GM12875 (cell line): ENCODE results near the gene ZNF566.

Source experiments
- H3K4me3 ChIP-seq: one replicate; pipeline ENCODE4 v1.5.1; 2011; ENCODE audit warnings: low read depth, low read length, control low read depth
- TF ChIP-seq, protein P1 (sequence below): IDR thresholded peaks from 2 replicates; pipeline ENCODE4 v1.5.1; 2011; ENCODE audit warnings: low read depth, mild to moderate bottlenecking, control low read depth, inconsistent platforms, low read length, moderate library complexity, borderline replicate concordance; ENCODE audit not compliant: insufficient read depth

ZNF566 gene

DNA sequence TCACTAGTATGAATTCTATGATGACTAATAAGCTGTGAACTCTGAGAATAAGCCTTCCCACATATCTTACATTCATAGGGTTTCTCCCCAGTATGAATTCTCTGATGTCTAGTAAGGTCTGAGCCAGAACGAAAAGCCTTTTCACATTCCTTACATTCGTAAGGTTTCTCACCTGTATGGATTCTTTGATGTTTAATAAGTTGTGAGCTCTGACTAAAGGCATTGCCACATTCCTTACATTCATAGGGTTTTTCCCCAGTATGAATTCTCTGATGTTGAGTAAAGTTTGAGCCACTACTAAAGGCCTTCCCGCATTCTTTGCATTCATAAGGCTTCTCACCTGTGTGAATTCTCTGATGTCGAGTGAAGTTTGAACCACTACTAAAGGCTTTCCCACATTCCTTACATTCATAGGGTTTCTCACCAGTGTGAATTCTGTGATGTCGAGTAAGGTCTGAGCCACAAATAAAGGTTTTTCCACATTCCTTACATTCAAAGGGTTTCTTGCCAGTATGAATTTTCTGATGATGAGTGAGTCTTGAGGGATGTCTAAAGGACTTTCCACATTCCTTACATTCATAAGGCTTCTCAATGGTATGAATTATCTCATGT is 40.2 kb downstream of the ZNF566 start:
- TF ChIP-seq, protein P1, sequence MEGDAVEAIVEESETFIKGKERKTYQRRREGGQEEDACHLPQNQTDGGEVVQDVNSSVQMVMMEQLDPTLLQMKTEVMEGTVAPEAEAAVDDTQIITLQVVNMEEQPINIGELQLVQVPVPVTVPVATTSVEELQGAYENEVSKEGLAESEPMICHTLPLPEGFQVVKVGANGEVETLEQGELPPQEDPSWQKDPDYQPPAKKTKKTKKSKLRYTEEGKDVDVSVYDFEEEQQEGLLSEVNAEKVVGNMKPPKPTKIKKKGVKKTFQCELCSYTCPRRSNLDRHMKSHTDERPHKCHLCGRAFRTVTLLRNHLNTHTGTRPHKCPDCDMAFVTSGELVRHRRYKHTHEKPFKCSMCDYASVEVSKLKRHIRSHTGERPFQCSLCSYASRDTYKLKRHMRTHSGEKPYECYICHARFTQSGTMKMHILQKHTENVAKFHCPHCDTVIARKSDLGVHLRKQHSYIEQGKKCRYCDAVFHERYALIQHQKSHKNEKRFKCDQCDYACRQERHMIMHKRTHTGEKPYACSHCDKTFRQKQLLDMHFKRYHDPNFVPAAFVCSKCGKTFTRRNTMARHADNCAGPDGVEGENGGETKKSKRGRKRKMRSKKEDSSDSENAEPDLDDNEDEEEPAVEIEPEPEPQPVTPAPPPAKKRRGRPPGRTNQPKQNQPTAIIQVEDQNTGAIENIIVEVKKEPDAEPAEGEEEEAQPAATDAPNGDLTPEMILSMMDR: no peak
- no peak overlapping the region for H3K4me3 ChIP-seq

- TF ChIP-seq, protein P1: no peak
- H3K4me3 ChIP-seq: no peak overlapping the region
These were observed 48.0 kb downstream of the ZNF566 start for GRCh38 chr19:36441339-36441738.

DNA sequence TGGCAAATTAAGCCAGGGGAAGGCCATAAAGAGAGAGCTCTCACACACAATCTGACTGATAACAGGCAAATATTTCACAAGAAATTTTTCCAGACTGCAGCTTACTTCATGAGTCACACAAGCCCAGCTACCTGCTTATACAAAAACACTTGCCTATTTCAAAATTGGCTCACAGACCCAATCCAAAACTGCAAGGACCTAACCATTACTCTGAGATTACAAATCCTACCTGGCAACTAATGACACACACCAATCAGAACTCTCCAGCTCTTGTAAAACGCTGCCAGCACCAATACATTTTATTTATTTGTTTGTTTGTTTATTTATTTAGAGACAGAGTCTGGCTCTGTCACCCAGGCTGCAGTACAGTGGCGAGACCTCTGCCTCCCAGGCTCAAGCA is 52.8 kb downstream of the ZNF566 start:
- TF ChIP-seq, protein P1: no peak

DNA sequence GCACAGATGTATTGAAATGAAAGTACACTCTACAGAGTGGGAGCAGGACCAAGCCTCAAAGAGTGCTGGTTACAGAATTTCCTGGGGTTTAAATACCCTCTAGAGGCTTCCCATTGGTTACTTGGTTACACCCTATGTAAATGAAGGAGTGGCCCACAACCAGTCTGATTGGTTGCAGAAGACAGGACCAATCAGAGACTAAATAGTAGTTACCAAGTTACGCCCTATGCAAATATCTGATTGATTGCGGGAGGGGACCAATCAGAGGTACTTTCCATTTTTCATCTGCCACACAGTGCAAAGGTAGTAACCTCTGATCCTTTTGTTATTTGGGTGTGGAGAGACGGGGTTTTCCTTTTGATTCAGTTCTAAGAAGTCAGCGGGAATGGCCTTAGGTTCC is 65.4 kb downstream of the ZNF566 start:
- TF ChIP-seq, protein P1: no peak
- H3K4me3 ChIP-seq: no peak overlapping the region

More for the DNA sequence above, 52.8 kb downstream of the ZNF566 start:
- no peak overlapping the region for H3K4me3 ChIP-seq

DNA sequence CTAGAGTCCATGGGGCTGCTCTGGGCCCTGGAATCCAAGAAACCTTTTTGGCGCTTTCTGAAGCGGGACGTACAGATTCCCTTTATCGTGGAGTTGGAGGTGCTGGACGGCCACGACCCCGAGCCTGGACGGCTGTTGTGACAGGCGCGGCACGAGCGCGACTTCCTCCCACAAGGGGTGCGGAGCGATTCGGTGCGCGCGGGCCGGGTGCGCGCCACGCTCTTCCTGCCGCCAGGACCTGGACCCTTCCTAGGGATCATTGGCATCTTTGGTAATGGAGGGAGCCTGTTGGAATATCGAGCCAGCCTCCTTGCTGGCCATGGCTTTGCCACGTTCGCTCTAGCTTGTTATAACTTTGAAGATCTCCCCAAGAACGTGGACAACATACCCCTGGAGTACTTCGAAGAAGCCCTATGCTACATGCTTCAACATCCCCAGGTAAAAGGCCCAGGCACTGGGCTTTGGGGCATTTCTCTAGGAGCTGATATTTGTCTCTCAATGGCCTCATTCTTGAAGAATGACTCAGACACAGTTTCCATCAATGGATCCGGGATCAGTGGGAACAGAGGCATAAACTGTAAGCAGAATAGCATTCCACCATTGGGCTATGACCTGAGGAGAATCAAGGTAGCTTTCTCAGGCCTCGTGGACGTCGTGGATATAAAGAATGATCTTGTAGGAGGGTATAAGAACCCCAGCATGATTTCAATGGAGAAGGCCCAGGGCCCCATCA is 67.4 kb downstream of the ZNF566 start:
- TF ChIP-seq, protein P1: no peak
- H3K4me3 ChIP-seq: no peak overlapping the region

GRCh38 chr19:36420961-36421748 is 68.2 kb downstream of the ZNF566 start:
- H3K4me3 ChIP-seq: no peak overlapping the region
- TF ChIP-seq, protein P1: no peak
